Measurements from ENCODE around the gene HS2ST1.

Gene HS2ST1

DNA sequence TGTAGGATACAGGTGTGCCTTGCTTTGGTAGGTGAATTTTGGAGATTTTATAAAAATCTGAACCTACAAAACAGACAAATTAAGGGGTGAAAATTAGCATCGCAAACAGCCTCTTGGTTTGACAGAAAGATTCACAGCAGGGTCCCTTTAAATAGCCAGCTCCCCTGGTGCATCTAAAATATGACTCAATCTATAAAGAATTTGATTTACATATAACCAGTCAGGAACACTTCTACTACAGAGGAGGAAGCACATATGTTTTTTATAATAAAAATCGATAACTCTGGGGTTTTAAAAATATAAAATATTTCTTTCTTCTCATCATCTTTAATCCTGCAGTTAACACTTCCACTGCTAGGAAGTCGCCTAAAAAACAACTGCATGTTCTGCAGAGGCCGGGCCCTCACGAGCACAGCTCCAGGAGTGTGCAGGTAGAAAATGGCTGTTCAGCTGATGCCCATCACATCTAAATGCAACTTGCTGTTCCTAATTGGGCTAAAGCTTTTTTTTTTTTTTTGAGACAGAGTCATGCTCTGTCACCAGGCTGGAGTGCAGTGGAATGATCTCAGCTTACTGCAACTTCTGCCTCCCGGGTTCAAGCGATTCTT, 203.4 kb downstream of the HS2ST1 start:
- no peak for DNase-seq

DNA sequence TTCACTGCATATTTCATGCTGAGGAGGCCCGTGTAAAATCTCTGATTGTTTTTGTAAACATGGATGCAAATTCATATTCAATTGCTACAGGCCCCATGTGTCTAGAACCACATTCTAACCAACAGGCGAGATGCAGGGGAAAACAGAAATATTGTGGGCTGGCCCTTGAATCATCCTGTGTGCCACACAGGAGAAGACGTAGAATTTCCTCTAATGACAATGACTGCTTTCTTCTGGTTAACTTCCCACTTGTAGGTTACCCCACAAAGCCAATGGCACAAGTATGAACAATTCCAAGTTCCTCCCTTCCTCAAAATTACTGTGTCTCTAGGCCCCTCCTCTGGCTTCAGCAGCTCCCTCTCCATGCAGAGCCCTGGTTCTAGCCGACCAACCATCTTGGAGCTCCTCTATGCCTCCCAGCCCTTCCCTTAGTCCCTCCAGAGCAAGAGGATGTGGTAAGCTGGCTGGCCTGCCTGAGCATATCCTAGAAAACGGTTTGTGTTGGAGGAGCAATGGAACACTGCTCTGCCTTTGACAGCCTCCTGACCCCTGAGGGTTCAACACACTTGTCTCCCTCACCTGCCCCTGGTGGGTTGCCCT, 205.2 kb downstream of the HS2ST1 start:
- DNase-seq: no peak

DNA sequence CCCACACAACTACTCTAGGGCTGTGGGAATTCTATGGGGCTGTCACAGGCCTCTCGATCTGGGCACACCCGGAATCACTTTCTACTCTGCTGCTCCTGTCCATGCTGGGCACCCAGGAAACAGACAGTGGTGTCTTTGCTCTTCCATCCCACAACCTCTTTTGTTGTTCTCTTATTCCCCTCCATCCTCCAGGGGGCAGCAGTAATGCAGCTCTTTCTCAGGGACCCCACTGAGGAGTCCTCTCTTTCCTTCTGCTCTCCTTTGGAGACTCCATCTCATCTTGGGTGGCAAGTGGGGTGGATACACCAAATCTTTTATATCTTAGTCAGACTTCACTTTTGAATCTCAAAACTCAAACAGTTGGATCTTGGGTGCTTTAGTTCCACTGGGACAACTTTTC, 206.3 kb downstream of the HS2ST1 start:
- DNase-seq: no peak

DNA sequence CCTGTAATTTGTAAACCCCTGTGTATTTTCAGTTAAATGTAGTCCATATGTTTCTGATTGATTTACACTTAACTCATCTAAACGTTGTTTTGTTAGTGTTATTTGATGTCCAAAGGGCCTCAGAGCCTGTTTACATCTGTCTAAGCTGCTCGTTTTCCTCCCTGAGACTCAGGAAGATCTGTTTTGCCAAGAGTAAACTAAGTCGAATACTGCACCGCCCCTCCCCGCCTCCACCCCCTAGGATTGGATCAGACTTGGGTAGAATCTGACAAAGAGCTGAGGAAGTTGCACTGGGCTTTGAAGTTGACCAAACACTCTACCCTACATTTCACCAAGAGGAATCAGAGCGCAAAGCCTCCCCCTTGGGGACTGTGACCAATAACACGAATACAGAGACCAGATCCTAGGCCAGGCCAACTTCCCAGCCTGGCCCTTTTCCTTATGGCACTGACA, 207.3 kb downstream of the HS2ST1 start:
- no peak for DNase-seq

DNA sequence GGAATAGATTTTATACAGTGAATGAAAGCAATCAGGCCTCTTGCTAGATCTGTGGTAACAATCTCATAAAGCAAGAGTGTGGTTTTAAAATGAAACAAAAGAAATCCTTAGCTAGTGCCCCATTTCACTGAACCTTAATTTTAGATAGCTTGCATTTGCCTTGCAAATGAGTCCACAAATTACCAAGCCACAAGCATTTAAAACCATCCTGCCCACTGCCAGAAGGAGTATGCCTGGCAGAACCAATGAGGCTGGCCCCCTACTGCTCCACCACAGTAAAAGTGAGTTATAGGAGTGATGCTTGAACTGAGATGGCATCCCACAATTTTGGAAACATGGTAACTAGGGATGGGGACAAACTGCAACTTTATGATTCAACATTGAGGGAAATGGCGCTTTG, 207.8 kb downstream of the HS2ST1 start:
- DNase-seq: no peak

DNA sequence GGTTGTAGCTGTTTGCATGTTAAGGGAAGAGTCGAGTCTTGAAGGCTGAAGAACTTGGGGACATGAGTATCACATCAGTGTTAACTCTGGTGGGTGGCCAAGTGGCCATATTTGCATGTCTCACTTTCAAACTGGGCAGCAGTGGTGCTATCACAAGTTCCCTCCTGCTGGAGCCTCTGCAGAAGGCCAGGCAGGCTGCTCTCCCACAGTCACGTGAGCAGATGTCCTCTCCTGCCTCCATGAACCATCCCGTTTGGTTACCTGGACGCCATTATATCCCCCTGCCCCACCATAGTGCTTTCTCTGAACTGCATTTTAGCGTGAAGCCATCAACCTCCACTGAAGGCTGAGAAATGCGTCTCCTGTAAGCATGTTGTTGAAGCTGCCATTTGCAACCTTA, 209.2 kb downstream of the HS2ST1 start:
- DNase-seq: no peak

DNA sequence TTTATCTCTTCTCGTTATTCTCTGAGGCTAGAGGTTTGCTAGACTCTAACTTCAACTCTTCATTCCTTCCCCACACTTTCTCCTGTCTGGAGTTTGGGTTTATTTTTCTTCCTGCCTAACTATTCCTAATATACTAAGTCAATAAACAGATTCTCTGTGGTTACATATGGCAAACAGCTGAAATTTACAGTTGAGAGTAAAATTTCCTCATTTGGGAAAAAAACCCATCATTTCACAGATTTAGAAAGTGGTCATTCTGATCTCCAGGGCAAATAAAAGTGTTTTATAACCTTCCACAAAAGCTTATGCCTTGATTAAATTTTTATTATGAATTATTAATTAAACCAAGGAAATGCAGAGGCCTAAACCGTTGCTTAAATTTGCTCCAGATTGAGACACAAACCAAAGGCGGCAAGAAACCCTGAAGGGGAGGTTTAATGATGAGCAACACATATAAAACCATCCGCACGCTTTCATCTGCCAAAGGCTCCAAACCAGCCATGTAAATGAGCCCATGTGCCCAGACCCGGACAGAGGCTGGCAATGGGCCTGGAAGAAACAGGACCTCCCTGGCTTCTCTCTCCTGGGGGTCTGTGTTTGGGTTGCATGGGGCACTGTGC, 212.6 kb downstream of the HS2ST1 start:
- DNase-seq: no peak

DNA sequence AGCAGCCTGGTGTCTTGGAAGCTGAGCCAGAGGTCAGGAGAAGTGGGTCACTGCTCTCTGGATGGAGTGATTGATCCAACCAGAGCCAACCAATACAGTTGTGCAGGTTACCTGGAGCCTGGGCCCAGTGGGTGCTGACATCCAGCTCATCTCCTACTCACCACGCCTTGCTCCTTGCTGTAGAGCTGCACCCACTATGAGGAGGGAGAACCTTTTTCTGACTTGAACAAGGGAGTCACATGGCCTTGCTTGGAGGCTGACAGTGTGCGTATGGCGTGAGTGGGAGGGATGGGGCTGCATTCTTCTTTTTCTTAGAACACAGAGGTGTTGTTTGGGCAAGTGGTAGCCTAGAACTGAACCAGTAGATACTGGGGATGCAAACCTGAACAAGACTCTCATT, 213.1 kb downstream of the HS2ST1 start:
- DNase-seq: no peak

DNA sequence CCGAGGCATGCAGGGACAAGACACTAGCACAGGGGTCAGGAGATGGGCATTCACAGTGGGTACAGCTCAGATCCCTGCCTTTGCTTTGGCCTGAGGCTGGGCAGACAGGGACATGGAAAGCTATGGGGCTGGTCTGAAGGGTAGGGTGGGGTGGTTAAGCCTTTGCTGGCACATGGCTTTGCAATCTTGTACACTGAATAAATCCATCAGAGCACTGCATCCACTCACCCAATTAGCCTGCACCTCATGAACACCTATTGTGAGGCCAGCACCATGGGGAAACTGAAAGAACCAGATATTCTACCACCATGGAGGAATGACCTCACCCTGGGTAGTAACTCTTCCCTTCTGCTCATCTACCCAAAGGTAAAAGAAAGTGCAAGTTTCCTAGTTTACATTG, 214.6 kb downstream of the HS2ST1 start:
- no peak for DNase-seq

DNA sequence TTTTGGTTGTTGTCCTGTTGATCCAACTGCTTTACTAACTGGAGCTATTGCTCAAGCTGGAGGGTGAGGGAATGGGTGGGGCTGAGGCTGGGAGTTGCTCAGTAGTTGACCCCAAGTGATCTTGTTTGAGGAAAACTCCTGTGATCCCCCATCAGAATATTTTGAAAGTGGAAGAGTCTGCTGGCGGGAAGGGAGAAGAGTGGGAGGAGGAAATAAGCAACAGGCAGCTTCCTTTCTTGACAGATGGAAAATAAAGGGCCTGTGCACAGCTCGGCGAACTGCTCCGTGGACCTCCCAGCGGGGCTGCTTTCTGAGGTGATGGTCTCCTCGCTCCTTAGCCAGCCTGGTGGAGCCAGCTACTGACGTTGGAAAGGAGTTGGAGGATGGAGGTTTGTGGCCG, 215.2 kb downstream of the HS2ST1 start:
- no peak for DNase-seq

DNA sequence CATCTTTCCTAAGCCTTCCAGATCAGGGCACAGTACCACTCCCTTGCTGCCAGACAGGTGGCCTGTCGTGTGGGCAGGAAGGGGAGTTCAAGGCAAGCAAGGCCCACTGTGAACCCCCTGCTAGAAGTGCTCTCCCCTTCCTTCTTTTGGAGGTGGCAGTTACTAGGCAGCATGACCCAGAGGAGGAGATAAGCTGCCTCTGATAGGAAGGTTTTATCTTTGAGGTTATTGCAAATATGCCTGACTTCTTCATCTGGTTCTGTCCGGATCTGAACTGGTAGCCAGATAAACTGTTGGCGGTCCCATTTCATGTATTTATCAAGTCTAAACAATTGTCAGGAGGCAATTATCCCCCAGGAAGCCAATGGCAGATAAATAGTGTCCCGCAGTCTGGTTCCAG, 216.0 kb downstream of the HS2ST1 start:
- no peak for DNase-seq

DNA sequence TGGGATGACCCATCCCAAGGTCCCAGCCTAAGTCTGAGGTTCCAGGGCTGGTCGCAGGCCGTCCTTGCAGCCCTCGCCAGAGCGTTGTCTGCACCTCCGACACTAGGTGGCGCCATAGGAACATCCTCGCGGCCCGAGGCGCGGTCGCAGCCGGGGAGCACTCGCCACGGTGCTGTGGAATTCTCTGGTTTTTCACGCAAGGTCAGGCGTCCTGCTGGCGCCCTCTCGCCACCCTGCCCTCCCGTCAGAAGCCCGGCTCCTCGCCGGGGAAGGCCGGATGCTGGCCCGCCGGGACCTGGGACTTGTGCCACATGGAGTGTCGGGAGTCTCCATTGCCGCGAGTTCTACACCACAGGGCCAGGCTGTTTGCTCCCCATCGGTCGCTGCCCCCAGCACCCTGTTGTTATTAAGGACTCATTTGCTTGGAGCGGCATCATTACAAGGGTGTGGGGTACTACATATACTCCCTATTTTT, 217.4 kb downstream of the HS2ST1 start:
- DNase-seq: peak; percentile 71

DNA sequence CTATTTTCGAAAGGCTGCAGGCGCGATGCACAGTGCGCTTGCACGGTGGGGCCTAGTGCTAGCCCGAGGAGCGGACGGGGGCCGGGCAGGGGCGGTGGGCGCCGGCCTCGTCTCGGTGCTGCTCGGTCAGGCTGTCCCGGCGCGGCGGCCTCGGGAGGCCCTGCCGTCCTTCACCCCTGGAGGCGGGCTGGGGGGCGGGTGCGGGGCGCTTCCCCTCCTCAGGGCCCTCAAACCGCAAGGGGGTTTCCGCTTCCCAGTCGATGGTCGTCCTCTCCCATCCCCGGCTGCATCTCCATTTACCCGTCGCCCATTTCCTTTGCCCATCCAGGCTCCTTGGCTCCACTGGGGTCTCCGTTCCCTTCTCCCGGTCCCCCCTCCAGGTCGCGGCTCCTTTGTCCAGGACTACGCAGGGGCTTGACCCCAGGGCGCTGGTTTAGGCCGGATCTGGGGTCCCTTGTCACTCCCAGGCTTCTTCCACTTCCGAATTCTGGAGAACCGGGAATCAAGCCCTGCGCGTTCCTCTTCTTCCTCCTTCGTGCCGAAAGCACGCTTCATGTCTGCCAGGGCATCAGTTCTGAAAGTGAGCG, 217.9 kb downstream of the HS2ST1 start:
- DNase-seq: no peak

DNA sequence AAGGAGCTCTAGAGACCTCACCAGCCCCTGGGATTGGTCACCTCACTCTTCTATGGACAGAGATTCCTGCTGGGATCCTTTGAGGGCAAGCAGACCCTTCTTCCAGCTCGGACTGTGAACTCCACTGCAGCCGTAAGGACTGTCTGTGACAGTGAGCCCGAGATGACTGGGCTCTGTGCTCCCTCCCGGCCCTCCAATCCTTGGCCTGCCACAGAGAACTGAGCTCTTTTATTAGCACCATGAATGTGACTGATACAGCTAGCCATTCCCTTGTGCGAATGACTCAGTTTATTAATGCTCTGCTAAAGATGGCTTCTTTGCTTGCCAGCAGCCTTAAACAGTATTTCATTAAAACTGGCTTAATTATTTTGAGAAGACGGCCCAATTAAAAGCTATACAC, 219.6 kb downstream of the HS2ST1 start:
- DNase-seq: no peak

DNA sequence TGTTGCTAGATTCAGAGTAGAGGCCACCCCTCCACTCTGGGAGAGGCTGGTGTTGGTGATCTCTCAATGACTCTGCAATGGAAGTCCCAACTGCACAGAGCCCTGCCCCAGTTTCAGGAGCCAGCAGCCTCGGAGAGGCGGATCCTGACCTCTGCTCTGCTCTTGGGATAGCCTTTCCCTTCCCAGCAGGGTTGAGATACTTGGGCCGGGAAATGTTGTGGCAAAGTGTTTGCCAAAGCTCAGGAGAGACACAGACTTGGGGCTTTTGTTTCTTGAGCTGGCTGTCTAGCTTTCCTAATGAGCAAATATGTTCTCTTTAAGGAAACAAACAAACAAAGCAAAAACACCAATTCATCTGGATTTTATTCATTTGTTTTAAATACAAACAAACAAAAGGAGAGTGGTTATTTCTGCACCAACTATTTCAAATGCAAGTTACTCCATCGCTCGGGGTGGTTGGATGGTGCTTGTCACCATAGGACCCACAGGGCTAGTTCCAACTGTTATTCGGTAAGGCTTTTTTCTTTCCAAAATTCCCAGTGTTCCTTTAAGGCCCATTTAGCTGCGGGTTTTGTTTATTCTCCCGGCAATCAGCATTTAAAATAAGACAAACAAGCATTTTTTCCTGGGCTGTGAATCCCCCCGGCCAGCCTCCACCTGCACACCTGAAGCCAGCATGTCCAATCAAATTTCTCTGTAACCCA, 220.3 kb downstream of the HS2ST1 start:
- DNase-seq: no peak

DNA sequence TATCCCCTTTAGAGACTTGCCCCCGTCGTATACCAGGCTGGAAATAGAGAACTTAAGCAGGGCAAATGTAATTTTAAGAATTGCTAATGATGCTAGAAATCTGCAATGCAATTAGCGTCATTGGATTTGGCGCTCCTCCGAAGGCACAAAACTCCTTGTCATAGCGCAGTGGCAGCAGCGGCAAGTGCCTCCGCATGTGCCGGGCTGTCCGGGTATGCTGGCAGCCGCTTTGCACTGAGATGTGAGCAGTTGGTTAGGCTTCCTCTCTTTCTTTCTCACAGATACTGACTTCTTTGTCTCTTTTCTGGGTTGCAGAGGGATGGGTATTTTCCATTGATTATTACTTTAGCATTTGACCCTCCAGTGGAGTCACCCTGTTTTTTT, 220.9 kb downstream of the HS2ST1 start:
- no peak for DNase-seq

DNA sequence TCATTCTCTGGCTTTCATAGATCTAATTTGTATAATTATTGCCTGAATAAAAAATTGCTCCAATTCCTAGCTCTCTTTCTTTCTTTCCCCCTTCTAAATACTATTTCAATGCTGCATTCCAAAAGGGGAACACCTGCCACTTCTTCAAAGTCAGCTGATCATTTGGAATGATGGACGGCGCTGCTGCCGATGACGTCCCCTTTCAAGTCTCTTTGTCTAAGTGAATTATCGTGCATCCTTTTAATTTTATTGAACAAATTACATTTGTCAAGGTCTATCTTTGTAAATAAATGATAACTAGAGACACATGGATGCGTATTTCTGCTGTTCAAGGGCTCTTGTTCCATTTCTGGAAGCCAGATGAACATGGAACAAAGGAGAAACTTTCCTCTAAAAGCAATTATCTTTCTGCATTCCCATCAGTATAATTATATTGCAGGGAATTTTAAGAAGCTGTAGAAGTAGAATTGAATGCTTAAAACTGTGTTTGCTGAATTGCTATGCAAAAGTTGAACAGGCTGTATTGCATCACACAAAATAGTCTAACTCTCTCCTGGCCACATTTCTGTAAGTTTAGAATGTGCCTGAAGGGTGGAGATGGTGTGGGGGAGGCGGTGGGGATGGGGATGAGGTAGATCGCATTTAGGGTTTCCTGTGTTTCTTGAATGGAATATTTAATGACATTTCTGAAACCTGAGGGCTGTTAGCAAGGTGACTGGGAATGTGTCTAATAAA, 222.3 kb downstream of the HS2ST1 start:
- DNase-seq: no peak

DNA sequence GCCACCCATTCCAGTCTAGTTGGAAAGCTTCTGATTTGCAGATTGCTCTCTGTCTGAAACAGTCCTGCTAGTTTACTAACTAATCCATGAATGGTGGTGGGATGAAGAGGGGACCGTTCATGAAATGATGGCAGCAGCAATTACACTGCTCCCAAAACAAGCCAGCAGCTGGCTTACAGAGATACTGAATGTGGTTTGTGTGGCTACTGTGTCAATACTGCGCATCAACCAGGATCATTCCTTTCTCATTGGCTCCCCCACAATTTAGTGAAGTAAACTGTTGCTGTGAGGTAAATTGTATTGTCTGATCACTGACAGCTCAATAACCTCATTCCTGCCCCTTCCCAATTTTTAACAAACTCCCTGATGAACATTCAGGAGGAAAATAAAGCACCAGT, 222.9 kb downstream of the HS2ST1 start:
- no peak for DNase-seq

DNA sequence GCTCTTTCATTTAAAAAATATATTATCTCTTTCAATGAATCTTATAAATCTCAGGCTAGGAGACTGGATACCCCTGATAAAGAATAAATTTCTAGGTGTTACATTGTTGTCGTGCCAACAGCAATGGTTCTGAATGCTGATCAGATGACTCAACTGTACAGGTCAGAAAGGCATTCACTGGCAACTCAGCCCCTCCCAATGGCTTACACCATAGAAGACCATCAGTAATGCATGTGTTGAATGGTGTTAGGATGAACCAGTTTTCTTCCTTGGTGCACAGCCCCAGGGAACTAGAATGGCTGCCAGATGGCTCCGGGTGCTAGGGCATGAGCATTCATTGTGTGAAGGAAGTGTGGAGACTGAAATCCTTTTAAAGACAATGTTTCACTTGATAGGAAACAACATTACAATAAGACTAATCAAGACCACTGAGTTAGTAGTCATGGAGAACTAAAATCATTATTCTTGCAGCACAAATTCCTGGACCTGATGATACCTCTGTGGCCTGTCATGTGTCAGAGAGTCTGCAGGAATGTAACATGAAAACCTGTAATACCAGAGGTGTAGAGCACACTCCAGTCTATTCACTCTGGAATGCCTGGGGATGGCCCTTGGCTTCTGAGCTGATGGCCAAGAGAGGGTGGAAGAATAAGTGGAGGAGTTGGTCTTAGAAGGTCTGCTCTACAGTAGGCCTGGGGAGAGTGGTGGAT, 226.6 kb downstream of the HS2ST1 start:
- no peak for DNase-seq

DNA sequence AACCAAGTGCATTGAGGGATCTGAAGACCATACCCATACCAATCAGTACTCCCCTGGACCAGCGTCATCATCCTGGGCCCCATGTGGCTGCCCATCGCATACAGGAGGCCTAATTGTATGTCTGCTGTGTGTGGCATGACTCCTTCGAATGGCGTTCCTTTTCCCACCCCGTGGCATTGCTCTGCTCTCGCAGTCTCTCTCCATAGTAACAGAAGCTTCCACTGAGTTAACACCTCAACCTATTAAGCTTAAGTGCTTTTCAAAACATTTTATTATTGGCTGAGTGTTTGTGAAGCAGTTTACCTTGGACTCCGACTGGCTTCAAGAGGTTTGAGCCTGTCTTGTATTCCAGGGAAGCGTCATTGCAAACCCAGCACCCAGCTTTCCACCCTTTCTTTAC, 227.1 kb downstream of the HS2ST1 start:
- DNase-seq: no peak

DNA sequence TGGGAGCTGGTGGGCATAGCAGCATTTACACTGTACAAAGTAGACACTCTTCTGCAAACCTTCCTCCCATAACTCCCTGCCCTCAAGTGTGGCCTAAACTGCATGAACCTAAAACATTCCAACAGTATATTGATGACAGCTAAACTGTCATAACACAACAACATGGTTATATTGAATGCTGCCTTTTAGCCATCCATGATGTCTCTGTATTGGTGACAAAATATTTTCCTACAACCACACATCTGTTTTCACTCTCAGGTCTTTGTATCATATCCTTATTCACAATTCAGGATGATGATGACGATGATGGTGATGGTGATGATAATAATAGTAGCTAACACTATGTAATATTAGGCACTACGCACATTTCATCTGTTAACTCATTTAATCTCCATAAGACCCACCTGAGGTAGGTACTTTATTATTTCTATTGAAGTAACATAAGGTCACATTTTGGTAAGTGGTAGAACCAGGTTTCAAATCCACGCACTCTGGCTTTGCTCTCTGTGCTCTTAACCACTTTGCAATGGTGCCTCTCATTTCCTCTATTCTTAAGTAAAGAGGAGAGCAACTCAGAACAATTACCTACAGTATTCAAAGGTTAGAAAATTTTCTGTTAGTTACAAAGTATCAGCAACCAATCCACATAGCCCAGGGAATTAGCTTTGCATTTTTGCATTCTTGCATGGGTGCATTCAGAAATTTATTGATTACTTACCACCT, 229.1 kb downstream of the HS2ST1 start:
- no peak for DNase-seq
